Endodermal cell (in vitro differentiated cells): ENCODE measurements around the gene NSL1. TPM values are rescaled to one million over a fixed set of nuclear protein-coding genes. Genes with fewer than 3 reads are reported as not detected.
A peak's percentile ranks its signal among the peaks of the same experiment; 100 is the strongest.

Experiments
- DNase-seq: peaks from one replicate; pipeline ENCODE4 v3.0.0-alpha.2; 2017
- H3K27ac ChIP-seq: 2 replicates; pipeline ENCODE4 v1.5.1; 2013; ENCODE audit warnings: mild to moderate bottlenecking, low read depth, low read length, moderate library complexity
- H3K27me3 ChIP-seq: 2 replicates; pipeline ENCODE4 v1.6.1; 2013; ENCODE audit warnings: mild to moderate bottlenecking, low read length, moderate library complexity; ENCODE audit not compliant: insufficient read depth, control insufficient read depth, poor library complexity, severe bottlenecking
- H3K36me3 ChIP-seq: 2 replicates; pipeline ENCODE4 v1.7.0; 2013; ENCODE audit warnings: mild to moderate bottlenecking, low read length, moderate library complexity; ENCODE audit not compliant: control insufficient read depth, insufficient read depth
- H3K4me1 ChIP-seq: one replicate; pipeline ENCODE4 v1.7.0; 2013; ENCODE audit warnings: low read length; ENCODE audit not compliant: control insufficient read depth, insufficient read depth
- H3K4me3 ChIP-seq: 2 replicates; pipeline ENCODE4 v1.5.1; 2013; ENCODE audit warnings: mild to moderate bottlenecking, low read length, moderate library complexity
- H3K9ac ChIP-seq: 2 replicates; pipeline ENCODE4 v1.6.1; 2013; ENCODE audit warnings: mild to moderate bottlenecking, low read length, moderate library complexity; ENCODE audit not compliant: poor library complexity, severe bottlenecking; ENCODE audit errors: extremely low read depth
- H3K9me3 ChIP-seq: 2 replicates; pipeline ENCODE4 v1.6.1; 2013; ENCODE audit warnings: mild to moderate bottlenecking, low read length, moderate library complexity; ENCODE audit not compliant: control insufficient read depth
- H3K27ac Mint-ChIP-seq: 2 replicates; pipeline ENCODE4 v1.8.0; 2020; ENCODE audit warnings: mixed read lengths
- H3K27me3 Mint-ChIP-seq: 2 replicates; pipeline ENCODE4 v1.8.0; 2021; ENCODE audit warnings: mild to moderate bottlenecking, mixed read lengths; ENCODE audit not compliant: insufficient read depth
- H3K36me3 Mint-ChIP-seq: 2 replicates; pipeline ENCODE4 v1.8.0; 2020; ENCODE audit warnings: low read depth, mixed read lengths
- H3K4me1 Mint-ChIP-seq: 2 replicates; pipeline ENCODE4 v1.8.0; 2020; ENCODE audit warnings: mixed read lengths
- H3K4me3 Mint-ChIP-seq: 2 replicates; pipeline ENCODE4 v1.8.0; 2020; ENCODE audit warnings: mild to moderate bottlenecking, moderate library complexity, mixed read lengths
- H3K9me3 Mint-ChIP-seq: 2 replicates; pipeline ENCODE4 v1.8.0; 2020; ENCODE audit warnings: mild to moderate bottlenecking, mixed read lengths
- CTCF ChIP-seq: fragments of 200-600 bp; sonication (generic); conservative IDR thresholded peaks from 2 replicates; pipeline ENCODE4 v1.5.0; 2021; ENCODE audit warnings: antibody characterized with exemption, mild to moderate bottlenecking
- WGBS, 2 experiments: methylation state at CpG; one replicate each; pipeline versions ENCODE4 v1.1.5 to v1.1.7; 2013; ENCODE audit warnings: missing lambda C conversion rate in 2 of 2, mixed read lengths in 1 of 2; ENCODE audit not compliant: insufficient coverage in 1 of 2, insufficient read length in 1 of 2; 5-methylcytosine and 5-hydroxymethylcytosine counted together
- total RNA-seq, 2 donors: library from RNA; stranded (reverse); fragmentation: NEBNext Ultra II Directional in 1 of 2; extraction: Animal tissue kit (Norgen Biotek cat#: 25700) in 1 of 2; gene quantifications; 2 replicates in 1 of 2; 3 replicates in 1 of 2; pipeline ENCODE4 v1.2.1, GENCODE V29; 2021

Gene NSL1
- total RNA-seq, 2 donors from 2014 or later: 47.6 to 57.7 TPM

GRCh38 chr1:212710566-212710965 lies 81.0 kb downstream of the NSL1 start:
- no peaks in the 10 kb centered on the region for H3K4me1 ChIP-seq
- H3K27me3 ChIP-seq: no peaks in the 10 kb centered on the region
- H3K27ac ChIP-seq: no peak overlapping the region
- Mint-ChIP-seq H3K27me3 (peaks cover 5% of the 10 kb centered on the region), H3K4me1 (no peaks in the 10 kb centered on the region), H3K9me3 (peaks cover 3% of the 10 kb centered on the region), H3K36me3 (no peaks in the 10 kb centered on the region), H3K4me3 (no peak overlapping the region), H3K27ac (no peak overlapping the region)
- no peak overlapping the region for H3K9ac ChIP-seq
- TF ChIP-seq CTCF: no peak
- WGBS, 2 experiments: 89% methylated on average over 4 to 6 of the region's 6 CpGs
- DNase-seq: no peak
- H3K4me3 ChIP-seq: no peak overlapping the region
- no peaks in the 10 kb centered on the region for H3K9me3 ChIP-seq
- H3K36me3 ChIP-seq: no peaks in the 10 kb centered on the region

- no peak for TF ChIP-seq CTCF
- no peaks in the 10 kb centered on the region for H3K36me3 ChIP-seq
- no peak overlapping the region for H3K9ac ChIP-seq
- Mint-ChIP-seq H3K36me3 (no peaks in the 10 kb centered on the region), H3K4me3 (no peak overlapping the region), H3K27me3 (peaks cover 44% of the 10 kb centered on the region), H3K4me1 (peaks cover 2% of the 10 kb centered on the region), H3K9me3 (no peaks in the 10 kb centered on the region), H3K27ac (no peak overlapping the region)
- H3K27me3 ChIP-seq: peaks cover 37% of the 10 kb centered on the region
- no peak for DNase-seq
- no peak overlapping the region for H3K4me3 ChIP-seq
- no peaks in the 10 kb centered on the region for H3K9me3 ChIP-seq
- H3K4me1 ChIP-seq: no peaks in the 10 kb centered on the region
- no peak overlapping the region for H3K27ac ChIP-seq
- WGBS, 2 experiments: 87 to 89% methylated on average over 9 of the region's 9 CpGs
Observed at GRCh38 chr1:212703991-212704564, 87.5 kb downstream of the NSL1 start.

GRCh38 chr1:212702672-212703071 lies 88.9 kb downstream of the NSL1 start:
- Histone ChIP-seq H3K4me3 (no peak overlapping the region), H3K27me3 (peaks cover 51% of the 10 kb centered on the region), H3K4me1 (no peaks in the 10 kb centered on the region), H3K27ac (no peak overlapping the region), H3K9ac (no peak overlapping the region), H3K9me3 (no peaks in the 10 kb centered on the region), H3K36me3 (no peaks in the 10 kb centered on the region)
- Mint-ChIP-seq H3K9me3 (no peaks in the 10 kb centered on the region), H3K36me3 (no peaks in the 10 kb centered on the region), H3K27me3 (peaks cover 57% of the 10 kb centered on the region), H3K4me1 (peaks cover 4% of the 10 kb centered on the region), H3K4me3 (no peak overlapping the region), H3K27ac (no peak overlapping the region)
- TF ChIP-seq CTCF: no peak
- DNase-seq: peak; percentile 17
- 72 to 77% methylated on average over 1 of the region's 1 CpG for WGBS, 2 experiments
